Osteoblast (primary cell): Measurements from ENCODE around the gene MSL1. TPM values are rescaled to one million over a fixed set of nuclear protein-coding genes. Genes with fewer than 3 reads are reported as not detected.

Experiments
- DNase-seq: peaks from one replicate; pipeline ENCODE4 v3.0.0; 2011; ENCODE audit warnings: low spot score, mixed read lengths; ENCODE audit not compliant: insufficient read length; ENCODE audit errors: missing footprints
- H2AFZ ChIP-seq: 2 replicates; pipeline ENCODE4 v1.6.0; 2011; ENCODE audit warnings: mild to moderate bottlenecking, low read length
- H3K27ac ChIP-seq: 2 replicates; pipeline ENCODE4 v1.5.1; 2011; ENCODE audit warnings: mild to moderate bottlenecking, low read depth, low read length, moderate library complexity
- H3K27me3 ChIP-seq: 2 replicates; pipeline ENCODE4 v1.6.0; 2012; ENCODE audit warnings: mild to moderate bottlenecking, control low read depth, inconsistent platforms, low read length, moderate library complexity; ENCODE audit not compliant: insufficient read depth
- H3K36me3 ChIP-seq: 2 replicates; pipeline ENCODE4 v1.5.1; 2011; ENCODE audit warnings: mild to moderate bottlenecking, low read length, control low read depth, moderate library complexity; ENCODE audit not compliant: insufficient read depth
- H3K4me1 ChIP-seq: 2 replicates; pipeline ENCODE4 v1.5.1; 2011; ENCODE audit warnings: mild to moderate bottlenecking, low read length, control low read depth, moderate library complexity; ENCODE audit not compliant: insufficient read depth
- H3K4me2 ChIP-seq: 2 replicates; pipeline ENCODE4 v1.6.0; 2011; ENCODE audit warnings: mild to moderate bottlenecking, low read length; ENCODE audit not compliant: insufficient read depth
- H3K4me3 ChIP-seq: fragments of 200-600 bp; sonication (generic); 3 replicates; pipeline ENCODE4 v1.5.1; 2012; ENCODE audit warnings: mild to moderate bottlenecking, low read length, inconsistent platforms; ENCODE audit not compliant: insufficient read depth
- H3K79me2 ChIP-seq: 2 replicates; pipeline ENCODE4 v1.6.0; 2012; ENCODE audit warnings: mild to moderate bottlenecking, low read length, control low read depth, inconsistent platforms; ENCODE audit not compliant: insufficient read depth
- H3K9me3 ChIP-seq: 2 replicates; pipeline ENCODE4 v1.5.1; 2011; ENCODE audit warnings: low read depth, low read length, control low read depth
- H4K20me1 ChIP-seq: 2 replicates; pipeline ENCODE4 v1.6.0; 2012; ENCODE audit warnings: mild to moderate bottlenecking, low read length, control low read depth; ENCODE audit not compliant: insufficient read depth
- CTCF ChIP-seq: IDR thresholded peaks from 2 replicates; pipeline ENCODE4 v1.5.1; 2011; ENCODE audit warnings: mild to moderate bottlenecking, low read depth, low read length, moderate library complexity; ENCODE audit errors: extremely low read depth
- total RNA-seq: library from RNA; depleted of rRNA; stranded (reverse); fragments of >200 nt; gene quantifications from 2 replicates; pipeline ENCODE4 v1.2.3, GENCODE V29; 2012

The MSL1 gene
- total RNA-seq, 1 donor, result 60.1 TPM

- Histone ChIP-seq H3K4me3 (no peak overlapping the region), H3K4me2 (no peak overlapping the region), H4K20me1 (peaks cover 52% of the 10 kb centered on the region), H3K27ac (no peak overlapping the region), H3K79me2 (peaks cover 32% of the 10 kb centered on the region), H2AFZ (no peak overlapping the region), H3K36me3 (no peaks in the 10 kb centered on the region), H3K4me1 (peaks cover 69% of the 10 kb centered on the region), H3K9me3 (no peaks in the 10 kb centered on the region), H3K27me3 (no peaks in the 10 kb centered on the region)
- peak; percentile 43 for DNase-seq
- TF ChIP-seq CTCF, result no peak
Measured at GRCh38 chr17:40073454-40074174, 48.2 kb upstream of the MSL1 start.

- Histone ChIP-seq H3K27me3 (no peaks in the 10 kb centered on the region), H3K4me2 (no peak overlapping the region), H3K79me2 (peaks cover 30% of the 10 kb centered on the region), H3K36me3 (no peaks in the 10 kb centered on the region), H3K4me1 (peaks cover 63% of the 10 kb centered on the region), H2AFZ (no peak overlapping the region), H3K27ac (no peak overlapping the region), H3K9me3 (no peaks in the 10 kb centered on the region), H4K20me1 (peaks cover 50% of the 10 kb centered on the region), H3K4me3 (no peak overlapping the region)
- no peak for TF ChIP-seq CTCF
- DNase-seq, result peak; percentile 17
Measured at GRCh38 chr17:40074175-40074512, 47.6 kb upstream of the MSL1 start.

- Histone ChIP-seq H3K36me3 (no peaks in the 10 kb centered on the region), H2AFZ (peak overlapping the region; percentile 47), H3K9me3 (no peaks in the 10 kb centered on the region), H3K4me1 (peaks cover 56% of the 10 kb centered on the region), H3K79me2 (peaks cover 24% of the 10 kb centered on the region), H3K4me3 (peak overlapping the region; percentile 43), H3K4me2 (peak overlapping the region; percentile 65), H3K27ac (peak overlapping the region; percentile 51), H4K20me1 (peaks cover 43% of the 10 kb centered on the region), H3K27me3 (no peaks in the 10 kb centered on the region)
- TF ChIP-seq CTCF, result no peak
- DNase-seq, result peak; percentile 89
Measured at GRCh38 chr17:40074871-40075200, 46.9 kb upstream of the MSL1 start.

GRCh38 chr17:40075201-40075941, 46.4 kb upstream of the MSL1 start:
- Histone ChIP-seq H4K20me1 (peaks cover 40% of the 10 kb centered on the region), H3K79me2 (peaks cover 19% of the 10 kb centered on the region), H3K9me3 (no peaks in the 10 kb centered on the region), H3K36me3 (no peaks in the 10 kb centered on the region), H2AFZ (peak overlapping the region; percentile 47), H3K4me1 (peaks cover 51% of the 10 kb centered on the region), H3K27me3 (no peaks in the 10 kb centered on the region), H3K4me2 (peak overlapping the region; percentile 65), H3K4me3 (peak overlapping the region; percentile 43), H3K27ac (peak overlapping the region; percentile 51)
- DNase-seq, result peak; percentile 94
- TF ChIP-seq CTCF, result peak; percentile 88
